GM12878 (cell line): ENCODE results near the gene ZWILCH. TPM values are rescaled to one million over a fixed set of nuclear protein-coding genes. Genes with fewer than 3 reads are reported as not detected.

Experiments
- BACH1 ChIP-seq: fragments of 450-650 bp; IDR thresholded peaks from 2 replicates; pipeline ENCODE4 v1.6.1; 2017; ENCODE audit warnings: mild to moderate bottlenecking, borderline replicate concordance
- CBFB ChIP-seq: IDR thresholded peaks from 2 replicates; pipeline ENCODE4 v1.6.1; 2016; ENCODE audit warnings: antibody characterized with exemption, low read depth
- CBX3 ChIP-seq: fragments of 200-600 bp; sonication (generic); IDR thresholded peaks from 2 replicates; pipeline ENCODE4 v1.6.1; 2016; ENCODE audit warnings: low read depth, borderline replicate concordance
- FOXM1 ChIP-seq: IDR thresholded peaks from 2 replicates; pipeline ENCODE4 v1.6.1; 2012; ENCODE audit warnings: low read depth, mild to moderate bottlenecking, inconsistent platforms, low read length, moderate library complexity
- HDAC2 ChIP-seq: fragments of 200-600 bp; sonication (generic); IDR thresholded peaks from 2 replicates; pipeline ENCODE4 v1.6.1; 2017
- PML ChIP-seq: IDR thresholded peaks from 2 replicates; pipeline ENCODE4 v1.6.1; 2012; ENCODE audit warnings: low read length, inconsistent platforms
- RAD51 ChIP-seq: fragments of 450-650 bp; IDR thresholded peaks from 2 replicates; pipeline ENCODE4 v1.6.1; 2016; ENCODE audit warnings: moderate library complexity, mild to moderate bottlenecking, inconsistent platforms
- RBBP5 ChIP-seq: fragments of 200-600 bp; sonication (generic); conservative IDR thresholded peaks from 2 replicates; pipeline ENCODE4 v1.6.1; 2016
- RELB ChIP-seq: fragments of 450-650 bp; IDR thresholded peaks from 2 replicates; pipeline ENCODE4 v1.6.1; 2017; ENCODE audit warnings: low read depth, mild to moderate bottlenecking, moderate library complexity
- REST ChIP-seq: IDR thresholded peaks from 2 replicates; pipeline ENCODE4 v1.6.1; 2012; ENCODE audit warnings: mild to moderate bottlenecking, low read depth, low read length
- SPI1 ChIP-seq: IDR thresholded peaks from 2 replicates; pipeline ENCODE4 v1.6.1; 2011; ENCODE audit warnings: low read depth, mild to moderate bottlenecking, low read length, moderate library complexity, borderline replicate concordance; ENCODE audit not compliant: insufficient read depth
- TARDBP ChIP-seq: IDR thresholded peaks from 2 replicates; pipeline ENCODE4 v1.6.1; 2016; ENCODE audit warnings: borderline replicate concordance
- WRNIP1 ChIP-seq: IDR thresholded peaks from 2 replicates; pipeline ENCODE4 v1.6.1; 2011; ENCODE audit warnings: low read depth, low read length, improper control_type of control experiment, borderline replicate concordance
- ZBTB40 ChIP-seq: fragments of 450-650 bp; IDR thresholded peaks from 2 replicates; pipeline ENCODE4 v1.6.1; 2016; ENCODE audit warnings: mild to moderate bottlenecking, moderate library complexity, borderline replicate concordance
- polyA plus RNA-seq, 11 experiments: library from polyadenylated mRNA; depleted of rRNA in 4 of 11; unstranded in 6 of 11; stranded (reverse) in 5 of 11; fragments of >200 nt; fragmentation: Nextera tagmentation in 4 of 11; fragmentation: Illumina TruSeq in 1 of 11; extraction: Ambion mirVana in 4 of 11; extraction: Trizol in 1 of 11; gene quantifications; 1 replicate in 1 of 11; 2 replicates in 10 of 11; pipeline versions ENCODE4 v1.2.1 to v1.2.3, GENCODE V29; 2011 to 2016; ENCODE audit warnings: inconsistent platforms in 2 of 11, missing spikeins in 2 of 11, low read depth in 1 of 11
- total RNA-seq, 4 experiments: library from RNA; depleted of rRNA in 3 of 4; stranded (reverse); fragments of >200 nt in 3 of 4; fragmentation: Illumina TruSeq in 1 of 4; extraction: Trizol in 1 of 4; gene quantifications; 2 replicates each; pipeline versions ENCODE4 v1.2.1 to v1.2.3, GENCODE V29; 2013 to 2021
- TF ChIP-seq, protein P1 (sequence below): IDR thresholded peaks from 2 replicates; pipeline ENCODE4 v1.6.1; 2012; ENCODE audit warnings: low read depth, low read length, improper control_type of control experiment
- TF ChIP-seq, protein P2 (sequence below): fragments of 450-650 bp; formaldehyde crosslinking; IDR thresholded peaks from 2 replicates; pipeline ENCODE4 v1.5.0; 2022; ENCODE audit warnings: mild to moderate bottlenecking, missing genetic modification characterization

The ZWILCH gene
- total and polyA plus RNA-seq, 10 of the 15 experiments (the other 5 are each of a cell fraction or from before 2014, with no cell fraction given), result 15.6 to 73.9 (median 32.4) TPM

DNA sequence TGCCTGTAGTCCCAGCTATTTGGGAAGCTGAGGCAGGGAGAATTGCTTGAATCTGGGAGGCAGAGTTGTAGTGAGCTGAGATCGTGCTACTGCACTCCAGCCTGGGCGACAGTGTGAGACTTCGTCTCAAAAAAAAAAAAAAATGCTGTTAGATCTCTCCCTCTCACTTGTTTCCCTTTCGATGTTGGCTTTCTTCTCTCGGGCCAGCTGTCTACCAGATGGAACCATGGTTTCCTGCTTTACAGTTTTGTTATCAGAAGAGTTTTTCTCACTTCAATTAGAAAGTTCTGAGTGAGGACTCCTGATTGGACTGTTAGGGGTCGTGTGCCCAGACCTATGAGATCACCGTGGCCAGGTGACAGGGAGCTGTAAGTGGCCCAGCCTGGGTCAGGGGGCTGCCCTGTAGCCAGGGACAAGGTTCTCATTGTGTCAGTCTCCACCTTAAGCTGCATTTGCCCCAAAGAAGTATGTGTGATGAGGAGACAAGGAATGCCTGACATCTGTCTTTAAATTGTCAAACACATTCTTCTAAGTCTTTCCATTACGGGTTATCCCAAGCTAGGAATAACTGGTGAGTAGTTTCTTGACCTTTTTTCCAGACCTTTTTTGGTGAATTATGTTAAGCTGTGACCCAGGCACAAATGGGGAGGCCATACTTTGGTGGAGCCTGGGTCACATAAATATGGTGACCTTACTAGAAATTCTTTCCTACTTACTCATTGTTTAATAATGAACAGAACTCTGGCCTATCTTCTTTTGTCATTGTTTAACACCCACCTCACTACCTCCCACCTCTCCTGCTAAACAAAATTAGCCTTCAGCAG lies 32.7 kb upstream of the ZWILCH start (continued):
- TF ChIP-seq REST, result no peak
- TF ChIP-seq BACH1, result no peak
- no peak for TF ChIP-seq RBBP5
- peak; percentile 68; the same call in 1 of the 2 replicates for TF ChIP-seq RELB
- TF ChIP-seq RAD51, result peak; percentile 87
- no peak for TF ChIP-seq SPI1
- TF ChIP-seq, protein P1, sequence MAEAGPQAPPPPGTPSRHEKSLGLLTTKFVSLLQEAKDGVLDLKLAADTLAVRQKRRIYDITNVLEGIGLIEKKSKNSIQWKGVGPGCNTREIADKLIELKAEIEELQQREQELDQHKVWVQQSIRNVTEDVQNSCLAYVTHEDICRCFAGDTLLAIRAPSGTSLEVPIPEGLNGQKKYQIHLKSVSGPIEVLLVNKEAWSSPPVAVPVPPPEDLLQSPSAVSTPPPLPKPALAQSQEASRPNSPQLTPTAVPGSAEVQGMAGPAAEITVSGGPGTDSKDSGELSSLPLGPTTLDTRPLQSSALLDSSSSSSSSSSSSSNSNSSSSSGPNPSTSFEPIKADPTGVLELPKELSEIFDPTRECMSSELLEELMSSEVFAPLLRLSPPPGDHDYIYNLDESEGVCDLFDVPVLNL, result no peak
- TF ChIP-seq, protein P2, sequence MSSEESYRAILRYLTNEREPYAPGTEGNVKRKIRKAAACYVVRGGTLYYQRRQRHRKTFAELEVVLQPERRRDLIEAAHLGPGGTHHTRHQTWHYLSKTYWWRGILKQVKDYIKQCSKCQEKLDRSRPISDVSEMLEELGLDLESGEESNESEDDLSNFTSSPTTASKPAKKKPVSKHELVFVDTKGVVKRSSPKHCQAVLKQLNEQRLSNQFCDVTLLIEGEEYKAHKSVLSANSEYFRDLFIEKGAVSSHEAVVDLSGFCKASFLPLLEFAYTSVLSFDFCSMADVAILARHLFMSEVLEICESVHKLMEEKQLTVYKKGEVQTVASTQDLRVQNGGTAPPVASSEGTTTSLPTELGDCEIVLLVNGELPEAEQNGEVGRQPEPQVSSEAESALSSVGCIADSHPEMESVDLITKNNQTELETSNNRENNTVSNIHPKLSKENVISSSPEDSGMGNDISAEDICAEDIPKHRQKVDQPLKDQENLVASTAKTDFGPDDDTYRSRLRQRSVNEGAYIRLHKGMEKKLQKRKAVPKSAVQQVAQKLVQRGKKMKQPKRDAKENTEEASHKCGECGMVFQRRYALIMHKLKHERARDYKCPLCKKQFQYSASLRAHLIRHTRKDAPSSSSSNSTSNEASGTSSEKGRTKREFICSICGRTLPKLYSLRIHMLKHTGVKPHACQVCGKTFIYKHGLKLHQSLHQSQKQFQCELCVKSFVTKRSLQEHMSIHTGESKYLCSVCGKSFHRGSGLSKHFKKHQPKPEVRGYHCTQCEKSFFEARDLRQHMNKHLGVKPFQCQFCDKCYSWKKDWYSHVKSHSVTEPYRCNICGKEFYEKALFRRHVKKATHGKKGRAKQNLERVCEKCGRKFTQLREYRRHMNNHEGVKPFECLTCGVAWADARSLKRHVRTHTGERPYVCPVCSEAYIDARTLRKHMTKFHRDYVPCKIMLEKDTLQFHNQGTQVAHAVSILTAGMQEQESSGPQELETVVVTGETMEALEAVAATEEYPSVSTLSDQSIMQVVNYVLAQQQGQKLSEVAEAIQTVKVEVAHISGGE, result no peak
- no peak for TF ChIP-seq ZBTB40
- TF ChIP-seq FOXM1, result no peak
- TF ChIP-seq CBX3, result no peak
- TF ChIP-seq TARDBP, result no peak
- no peak for TF ChIP-seq HDAC2
- TF ChIP-seq PML, result no peak
- no peak for TF ChIP-seq WRNIP1
- no peak for TF ChIP-seq CBFB
